GM12801 (cell line): ENCODE data around the gene LRRC25.

ENCODE experiments used
- TF ChIP-seq, protein P1 (sequence below): IDR thresholded peaks from one replicate; pipeline ENCODE4 v1.5.1; 2011; ENCODE audit warnings: control low read depth; ENCODE audit not compliant: insufficient read length; ENCODE audit errors: extremely low read depth

The LRRC25 gene

DNA sequence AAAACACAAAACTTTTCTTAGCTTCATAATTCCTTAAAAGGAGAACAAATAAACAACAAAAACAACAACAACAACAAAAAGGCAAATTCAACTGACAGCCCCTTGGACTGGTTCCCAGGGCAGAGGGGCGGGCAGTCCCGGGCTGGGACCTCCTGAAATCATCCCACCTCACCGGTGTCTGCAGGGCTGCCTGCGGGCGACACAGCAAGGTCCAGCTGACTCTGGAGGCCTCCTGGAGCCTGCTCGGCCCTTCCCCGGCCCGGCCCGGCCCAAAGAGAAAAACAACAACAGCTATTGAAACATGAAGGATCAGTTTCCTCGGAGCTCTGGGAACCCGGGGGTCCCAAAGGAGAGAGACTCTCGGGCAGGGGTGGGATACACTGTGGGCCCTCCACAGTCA, 45.5 kb upstream of the LRRC25 start:
- TF ChIP-seq, protein P1, sequence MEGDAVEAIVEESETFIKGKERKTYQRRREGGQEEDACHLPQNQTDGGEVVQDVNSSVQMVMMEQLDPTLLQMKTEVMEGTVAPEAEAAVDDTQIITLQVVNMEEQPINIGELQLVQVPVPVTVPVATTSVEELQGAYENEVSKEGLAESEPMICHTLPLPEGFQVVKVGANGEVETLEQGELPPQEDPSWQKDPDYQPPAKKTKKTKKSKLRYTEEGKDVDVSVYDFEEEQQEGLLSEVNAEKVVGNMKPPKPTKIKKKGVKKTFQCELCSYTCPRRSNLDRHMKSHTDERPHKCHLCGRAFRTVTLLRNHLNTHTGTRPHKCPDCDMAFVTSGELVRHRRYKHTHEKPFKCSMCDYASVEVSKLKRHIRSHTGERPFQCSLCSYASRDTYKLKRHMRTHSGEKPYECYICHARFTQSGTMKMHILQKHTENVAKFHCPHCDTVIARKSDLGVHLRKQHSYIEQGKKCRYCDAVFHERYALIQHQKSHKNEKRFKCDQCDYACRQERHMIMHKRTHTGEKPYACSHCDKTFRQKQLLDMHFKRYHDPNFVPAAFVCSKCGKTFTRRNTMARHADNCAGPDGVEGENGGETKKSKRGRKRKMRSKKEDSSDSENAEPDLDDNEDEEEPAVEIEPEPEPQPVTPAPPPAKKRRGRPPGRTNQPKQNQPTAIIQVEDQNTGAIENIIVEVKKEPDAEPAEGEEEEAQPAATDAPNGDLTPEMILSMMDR: no peak

- TF ChIP-seq, protein P1: no peak
These were observed 44.7 kb upstream of the LRRC25 start for GRCh38 chr19:18441804-18442788.

DNA sequence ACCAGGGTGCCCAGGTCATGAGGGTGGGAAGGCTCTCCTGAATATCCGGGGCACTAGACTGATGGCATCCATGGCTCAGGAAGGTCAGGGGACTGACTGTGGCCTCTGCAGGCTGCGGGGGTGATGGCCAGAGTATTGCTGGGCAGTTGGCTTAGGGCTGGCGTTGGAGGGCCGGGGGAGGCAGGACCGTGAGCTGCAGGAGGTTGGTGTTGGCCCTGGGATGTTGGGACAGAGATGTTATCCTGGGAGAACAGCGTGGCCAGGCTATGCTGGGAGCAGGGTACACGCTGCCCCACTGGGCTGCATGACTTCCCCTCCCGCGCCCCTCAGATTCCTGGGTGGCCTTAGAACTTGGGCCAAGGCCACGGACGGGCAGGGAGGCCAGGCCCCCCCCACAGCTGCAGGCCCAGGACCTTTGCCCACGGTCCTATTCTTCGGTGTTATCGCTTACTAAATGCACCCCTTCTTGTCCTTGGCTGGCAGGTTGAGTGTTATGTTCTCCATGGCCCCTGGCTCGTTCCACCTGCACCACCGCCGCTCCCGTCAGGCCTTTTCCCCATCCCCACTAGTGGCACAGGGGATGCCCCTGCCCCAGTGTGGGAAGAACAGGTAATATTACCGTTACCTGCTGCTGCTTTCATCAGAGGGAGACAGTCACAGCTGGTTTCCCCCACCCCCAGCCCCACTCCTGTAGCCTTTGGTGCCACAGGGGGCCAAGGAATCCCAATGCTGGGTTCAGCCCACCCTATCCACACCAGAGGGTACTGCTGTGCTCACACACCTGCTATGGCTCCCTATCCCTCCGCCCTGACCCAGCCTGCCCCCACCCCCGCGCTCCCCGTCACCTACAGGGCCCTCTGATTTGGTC, 43.7 kb upstream of the LRRC25 start:
- TF ChIP-seq, protein P1: no peak

- TF ChIP-seq, protein P1: no peak
These were observed 43.0 kb upstream of the LRRC25 start for GRCh38 chr19:18440415-18440877.

- TF ChIP-seq, protein P1: no peak
These were observed 42.5 kb upstream of the LRRC25 start for GRCh38 chr19:18439910-18440237.

DNA sequence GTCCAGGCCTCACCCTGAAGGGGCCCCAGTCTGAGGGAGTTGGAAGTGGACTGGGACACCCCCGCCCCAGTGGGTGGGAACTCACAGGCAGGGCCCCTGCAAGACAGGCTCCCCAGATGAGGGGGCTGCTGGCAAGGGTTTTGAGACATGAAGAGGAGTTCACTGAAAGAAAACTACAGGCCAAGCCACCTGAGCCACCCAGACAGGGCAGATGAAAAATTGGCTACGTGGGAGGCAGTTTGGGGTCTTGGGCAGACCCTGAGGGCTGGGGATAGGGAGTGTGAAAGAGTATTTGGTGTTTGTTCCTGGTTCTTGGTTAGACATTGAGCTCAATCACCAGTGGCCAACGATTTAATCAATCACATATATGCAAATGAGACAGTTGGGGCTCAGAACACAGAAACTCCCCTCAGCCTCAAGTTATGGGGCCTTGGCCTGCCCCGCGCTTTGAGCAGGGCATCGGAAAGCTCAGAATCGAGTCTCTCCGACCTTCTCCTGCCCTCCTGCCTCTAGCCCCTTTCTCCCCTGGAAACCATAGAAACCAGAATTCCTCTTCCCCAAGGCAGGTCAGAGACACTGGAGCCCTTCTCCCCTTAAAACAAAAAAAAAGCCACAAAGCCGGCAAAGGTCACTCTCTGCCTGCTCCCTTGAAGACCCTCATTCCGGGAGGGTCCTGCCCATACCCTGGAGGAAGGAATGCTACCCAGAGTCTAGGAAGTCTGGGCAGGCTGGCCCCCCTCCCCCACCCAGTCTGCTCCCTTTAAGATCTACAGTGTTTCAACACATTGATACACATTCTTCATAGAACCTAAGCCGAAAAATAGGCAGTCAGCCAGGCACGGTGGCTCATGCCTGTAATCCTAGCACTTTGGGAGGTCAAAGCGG, 41.8 kb upstream of the LRRC25 start:
- TF ChIP-seq, protein P1: no peak
